ENCODE data around the gene FBLN5.
"Not testable (repeated sequence)": the region's sequence is repeated elsewhere in the genome, so short reads cannot be mapped to it uniquely, and the experiment has no call there.

FBLN5 gene

DNA sequence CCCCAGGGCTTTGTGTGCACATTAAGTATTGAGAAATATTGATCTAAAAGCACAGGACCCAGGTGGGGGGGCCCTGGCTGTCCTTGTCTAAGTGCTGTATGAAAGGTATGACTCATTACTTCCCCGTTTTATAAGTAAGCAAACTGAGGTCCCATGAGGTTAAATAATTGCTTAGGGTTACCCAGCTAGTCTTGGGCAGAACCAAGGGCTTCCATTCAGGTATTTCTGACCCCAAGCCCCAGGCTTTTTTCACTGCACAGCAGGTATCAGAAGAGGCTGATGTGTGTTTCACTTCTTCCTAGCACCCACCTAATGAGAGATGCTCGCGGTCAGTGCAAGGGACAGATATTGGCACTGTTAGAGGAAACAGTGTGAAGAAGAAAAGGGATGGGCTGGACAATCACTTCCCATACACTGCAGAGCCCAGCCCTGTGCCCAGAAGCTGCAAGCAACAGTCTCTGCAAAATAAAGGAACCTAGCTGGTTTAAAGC lies 75.4 kb downstream of the FBLN5 start:
- peak in 1 of 2 experiments; percentile 80 for DNase-seq (ENCODE audit: low read depth in 1 of 2, low spot score in 1 of 2)
- TF ChIP-seq JUND (IDR thresholded peaks at IDR 0.05; ENCODE audit: low read depth) = no peak

GRCh38 chr14:91871401-91871800 lies 76.1 kb downstream of the FBLN5 start:
- DNase-seq (ENCODE audit: low read depth in 1 of 2, low spot score in 1 of 2); in situ Hi-C loops (cut with HindIII; ENCODE audit: low pct_unique_long_range_greater_than_20kb, low sequenced_read_pairs): not testable (repeated sequence)

More for the DNA sequence above, 75.4 kb downstream of the FBLN5 start:
- in situ Hi-C loops (cut with HindIII; ENCODE audit: low pct_unique_long_range_greater_than_20kb, low sequenced_read_pairs) = no loop called here

DNA sequence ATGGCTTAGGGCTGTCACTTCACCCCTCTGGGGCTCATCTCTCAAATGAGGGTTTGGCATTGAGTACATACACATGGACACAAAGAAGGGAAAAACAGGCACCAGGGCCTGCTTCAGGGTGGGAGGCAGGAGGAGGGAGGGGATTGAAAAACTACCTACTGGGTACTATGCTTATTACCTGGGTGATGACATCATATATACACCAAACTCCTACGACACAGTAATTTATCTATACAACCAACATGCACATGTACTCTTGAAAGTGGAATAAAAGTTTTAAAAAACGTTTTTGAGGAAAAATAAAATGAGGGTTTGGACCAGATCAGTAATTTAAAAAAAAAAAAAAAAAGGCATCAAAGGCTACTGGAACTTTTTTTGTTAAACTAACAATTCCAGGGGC lies 76.6 kb downstream of the FBLN5 start:
- DNase-seq (ENCODE audit: low read depth in 1 of 2, low spot score in 1 of 2) = no peak
- in situ Hi-C loops (cut with HindIII; ENCODE audit: low pct_unique_long_range_greater_than_20kb, low sequenced_read_pairs) = no loop called here
- TF ChIP-seq JUND (IDR thresholded peaks at IDR 0.05; ENCODE audit: low read depth) = no peak

- no peak for DNase-seq (ENCODE audit: low read depth in 1 of 2, low spot score in 1 of 2)
- TF ChIP-seq JUND (IDR thresholded peaks at IDR 0.05; ENCODE audit: low read depth) = no peak
- in situ Hi-C loops (cut with HindIII; ENCODE audit: low pct_unique_long_range_greater_than_20kb, low sequenced_read_pairs) = no loop called here
Observed at GRCh38 chr14:91870001-91870400, 77.5 kb downstream of the FBLN5 start.

DNA sequence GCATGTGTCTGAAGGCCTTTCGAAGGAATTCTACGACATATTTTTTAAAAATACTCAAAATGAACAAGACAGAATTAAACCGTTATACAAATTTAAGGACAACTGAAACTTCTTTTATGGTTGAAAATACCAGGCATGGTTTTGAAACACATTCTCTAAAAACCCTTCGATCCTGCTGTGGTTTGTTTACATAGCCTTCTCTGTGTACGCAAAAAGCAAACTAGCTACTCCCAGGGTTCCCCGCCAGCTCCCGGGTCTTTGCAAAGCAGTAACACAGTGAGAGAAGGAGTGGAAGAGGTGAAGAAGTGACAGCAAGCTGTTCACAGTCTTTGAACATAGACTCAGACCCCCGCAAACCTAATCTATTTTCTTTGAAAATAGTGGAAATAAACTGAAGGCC lies 77.9 kb downstream of the FBLN5 start:
- no peak for TF ChIP-seq JUND (IDR thresholded peaks at IDR 0.05; ENCODE audit: low read depth)
- in situ Hi-C loops (cut with HindIII; ENCODE audit: low pct_unique_long_range_greater_than_20kb, low sequenced_read_pairs) = no loop called here
- DNase-seq (ENCODE audit: low read depth in 1 of 2, low spot score in 1 of 2) = peak in 1 of 2 experiments; percentile 32

- in situ Hi-C loops (cut with HindIII; ENCODE audit: low pct_unique_long_range_greater_than_20kb, low sequenced_read_pairs) = no loop called here
- TF ChIP-seq JUND (IDR thresholded peaks at IDR 0.05; ENCODE audit: low read depth) = no peak
Observed at GRCh38 chr14:91867316-91867988, 80.0 kb downstream of the FBLN5 start, which contains the start of gene TC2N. Gene TC2N (minus strand): TSS chr14:91867536. CDS start chr14:91813769, 53,767 bp downstream.

GRCh38 chr14:91866511-91867295 lies 80.8 kb downstream of the FBLN5 start:
- no peak for DNase-seq (ENCODE audit: low read depth in 1 of 2, low spot score in 1 of 2)
- in situ Hi-C loops (cut with HindIII; ENCODE audit: low pct_unique_long_range_greater_than_20kb, low sequenced_read_pairs) = no loop called here
- TF ChIP-seq JUND (IDR thresholded peaks at IDR 0.05; ENCODE audit: low read depth) = no peak

More at GRCh38 chr14:91867316-91867988, 80.0 kb downstream of the FBLN5 start, which contains the start of gene TC2N:
- no peak for DNase-seq (ENCODE audit: low read depth in 1 of 2, low spot score in 1 of 2)

GRCh38 chr14:91866061-91866460 lies 81.4 kb downstream of the FBLN5 start:
- DNase-seq (ENCODE audit: low read depth in 1 of 2, low spot score in 1 of 2) = peak in 1 of 2 experiments; percentile 57
- no peak for TF ChIP-seq JUND (IDR thresholded peaks at IDR 0.05; ENCODE audit: low read depth)
- in situ Hi-C loops (cut with HindIII; ENCODE audit: low pct_unique_long_range_greater_than_20kb, low sequenced_read_pairs) = no loop called here

- in situ Hi-C loops (cut with HindIII; ENCODE audit: low pct_unique_long_range_greater_than_20kb, low sequenced_read_pairs) = no loop called here
- TF ChIP-seq JUND (IDR thresholded peaks at IDR 0.05; ENCODE audit: low read depth) = no peak
- no peak for DNase-seq (ENCODE audit: low read depth in 1 of 2, low spot score in 1 of 2)
Observed at GRCh38 chr14:91862417-91862816, 85.1 kb downstream of the FBLN5 start.

DNA sequence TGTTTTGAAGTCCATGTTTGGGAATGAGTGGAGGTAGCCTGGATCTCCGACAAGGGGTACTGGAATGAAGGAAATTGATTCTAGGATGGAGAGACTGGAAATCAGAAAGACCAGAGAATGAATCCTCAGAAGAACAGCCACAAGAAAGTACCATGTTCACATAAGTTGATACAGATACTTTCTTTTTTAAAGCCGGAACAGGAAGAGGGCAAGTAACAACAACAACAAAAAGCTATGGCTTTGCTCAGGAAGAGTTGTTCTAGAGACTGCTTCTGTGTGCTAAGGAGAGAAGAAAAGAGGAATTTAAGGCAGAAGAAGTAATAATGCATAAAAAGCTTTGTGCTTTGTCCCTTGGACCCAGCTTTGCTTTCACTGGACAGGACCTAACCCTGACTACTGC lies 86.4 kb downstream of the FBLN5 start:
- no peak for TF ChIP-seq JUND (IDR thresholded peaks at IDR 0.05; ENCODE audit: low read depth)
- no peak for DNase-seq (ENCODE audit: low read depth in 1 of 2, low spot score in 1 of 2)
- in situ Hi-C loops (cut with HindIII; ENCODE audit: low pct_unique_long_range_greater_than_20kb, low sequenced_read_pairs) = no loop called here

GRCh38 chr14:91860238-91860637 lies 87.3 kb downstream of the FBLN5 start:
- in situ Hi-C loops (cut with HindIII; ENCODE audit: low pct_unique_long_range_greater_than_20kb, low sequenced_read_pairs) = no loop called here
- no peak for TF ChIP-seq JUND (IDR thresholded peaks at IDR 0.05; ENCODE audit: low read depth)

GRCh38 chr14:91858536-91859275 lies 88.8 kb downstream of the FBLN5 start:
- in situ Hi-C loops (cut with HindIII; ENCODE audit: low pct_unique_long_range_greater_than_20kb, low sequenced_read_pairs) = no loop called here
- peak in 1 of 2 experiments; percentile 53 for DNase-seq (ENCODE audit: low read depth in 1 of 2, low spot score in 1 of 2)
- no peak for TF ChIP-seq JUND (IDR thresholded peaks at IDR 0.05; ENCODE audit: low read depth)

More at GRCh38 chr14:91860238-91860637, 87.3 kb downstream of the FBLN5 start:
- no peak for DNase-seq (ENCODE audit: low read depth in 1 of 2, low spot score in 1 of 2)

All from T47D (cell line).